ENCODE measurements around the gene RGS6.
"Not testable (repeated sequence)": the region's sequence is repeated elsewhere in the genome, so short reads cannot be mapped to it uniquely, and the experiment has no call there.

The RGS6 gene

GRCh38 chr14:71932229-71932981 is at the start of gene RGS6:
Gene RGS6, plus strand, starts transcription at chr14:71932429.
- intact Hi-C loops (cut with micrococcal nuclease): no loop called here
- Mint-ChIP-seq H3K4me3 (no peak within 1 kb of the TSS), H3K27me3 (peaks cover 57% of the 10 kb centered on the region), H3K27ac (no peak within 1 kb of the TSS), H3K4me1 (ENCODE audit: low read depth) (peaks cover 7% of the 10 kb centered on the region), H3K9me3 (no peaks in the 10 kb centered on the region), H3K36me3 (ENCODE audit: low read depth) (no peaks in the 10 kb centered on the region)

- Mint-ChIP-seq H3K4me1 (ENCODE audit: low read depth) (no peaks in the 10 kb centered on the region), H3K9me3 (peaks cover 11% of the 10 kb centered on the region), H3K4me3 (no peak overlapping the region), H3K27me3 (no peaks in the 10 kb centered on the region), H3K36me3 (ENCODE audit: low read depth) (no peaks in the 10 kb centered on the region), H3K27ac (no peak overlapping the region)
- intact Hi-C loops (cut with micrococcal nuclease): no loop called here
These were observed 49.1 kb upstream of the RGS6 start for GRCh38 chr14:71883094-71883493.

- Mint-ChIP-seq H3K4me1 (ENCODE audit: low read depth) (no peaks in the 10 kb centered on the region), H3K9me3 (peaks cover 11% of the 10 kb centered on the region), H3K27me3 (no peaks in the 10 kb centered on the region), H3K27ac (no peak overlapping the region), H3K36me3 (ENCODE audit: low read depth) (no peaks in the 10 kb centered on the region), H3K4me3 (no peak overlapping the region)
- intact Hi-C loops (cut with micrococcal nuclease): no loop called here
These were observed 46.9 kb upstream of the RGS6 start for GRCh38 chr14:71885301-71885700.

- H3K9me3 Mint-ChIP-seq: peaks cover 11% of the 10 kb centered on the region
These were observed 44.4 kb upstream of the RGS6 start for GRCh38 chr14:71887802-71888201.

GRCh38 chr14:71890541-71890940 is 41.7 kb upstream of the RGS6 start:
- intact Hi-C loops (cut with micrococcal nuclease): no loop called here
- no peak overlapping the region for H3K27ac Mint-ChIP-seq
- no peaks in the 10 kb centered on the region for H3K36me3 Mint-ChIP-seq (ENCODE audit: low read depth)
- H3K4me3 Mint-ChIP-seq: no peak overlapping the region
- no peaks in the 10 kb centered on the region for H3K4me1 Mint-ChIP-seq (ENCODE audit: low read depth)
- H3K27me3 Mint-ChIP-seq: no peaks in the 10 kb centered on the region
- peaks cover 11% of the 10 kb centered on the region for H3K9me3 Mint-ChIP-seq

More at GRCh38 chr14:71887802-71888201, 44.4 kb upstream of the RGS6 start:
- H3K4me1 Mint-ChIP-seq (ENCODE audit: low read depth); H3K27me3 Mint-ChIP-seq; H3K36me3 Mint-ChIP-seq (ENCODE audit: low read depth); intact Hi-C loops (cut with micrococcal nuclease); H3K27ac Mint-ChIP-seq; H3K4me3 Mint-ChIP-seq: not testable (repeated sequence)

GRCh38 chr14:71891185-71891584 is 41.0 kb upstream of the RGS6 start:
- H3K4me1 Mint-ChIP-seq (ENCODE audit: low read depth): no peaks in the 10 kb centered on the region
- intact Hi-C loops (cut with micrococcal nuclease): no loop called here
- H3K4me3 Mint-ChIP-seq: no peak overlapping the region
- no peak overlapping the region for H3K27ac Mint-ChIP-seq
- no peaks in the 10 kb centered on the region for H3K36me3 Mint-ChIP-seq (ENCODE audit: low read depth)
- H3K27me3 Mint-ChIP-seq: no peaks in the 10 kb centered on the region
- H3K9me3 Mint-ChIP-seq: peaks cover 18% of the 10 kb centered on the region

- no peaks in the 10 kb centered on the region for H3K36me3 Mint-ChIP-seq (ENCODE audit: low read depth)
- no peaks in the 10 kb centered on the region for H3K27me3 Mint-ChIP-seq
- no peaks in the 10 kb centered on the region for H3K4me1 Mint-ChIP-seq (ENCODE audit: low read depth)
- H3K4me3 Mint-ChIP-seq: no peak overlapping the region
- H3K9me3 Mint-ChIP-seq: peaks cover 19% of the 10 kb centered on the region
- intact Hi-C loops (cut with micrococcal nuclease): no loop called here
- H3K27ac Mint-ChIP-seq: no peak overlapping the region
These were observed 40.3 kb upstream of the RGS6 start for GRCh38 chr14:71891970-71892369.

GRCh38 chr14:71905031-71905430 is 27.2 kb upstream of the RGS6 start:
- Mint-ChIP-seq H3K27me3 (peaks cover 8% of the 10 kb centered on the region), H3K9me3 (no peaks in the 10 kb centered on the region), H3K27ac (no peak overlapping the region), H3K4me1 (ENCODE audit: low read depth) (no peaks in the 10 kb centered on the region), H3K36me3 (ENCODE audit: low read depth) (no peaks in the 10 kb centered on the region), H3K4me3 (no peak overlapping the region)
- intact Hi-C loops (cut with micrococcal nuclease): no loop called here

- Mint-ChIP-seq H3K27ac (no peak overlapping the region), H3K4me1 (ENCODE audit: low read depth) (no peaks in the 10 kb centered on the region), H3K9me3 (no peaks in the 10 kb centered on the region), H3K27me3 (peaks cover 10% of the 10 kb centered on the region), H3K4me3 (no peak overlapping the region), H3K36me3 (ENCODE audit: low read depth) (no peaks in the 10 kb centered on the region)
- intact Hi-C loops (cut with micrococcal nuclease): no loop called here
These were observed 26.4 kb upstream of the RGS6 start for GRCh38 chr14:71905860-71906259.

- H3K4me1 Mint-ChIP-seq (ENCODE audit: low read depth): no peaks in the 10 kb centered on the region
- H3K9me3 Mint-ChIP-seq: no peaks in the 10 kb centered on the region
- no peaks in the 10 kb centered on the region for H3K36me3 Mint-ChIP-seq (ENCODE audit: low read depth)
- no peak overlapping the region for H3K4me3 Mint-ChIP-seq
- peaks cover 13% of the 10 kb centered on the region for H3K27me3 Mint-ChIP-seq
- H3K27ac Mint-ChIP-seq: no peak overlapping the region
- intact Hi-C loops (cut with micrococcal nuclease): no loop called here
These were observed 24.3 kb upstream of the RGS6 start for GRCh38 chr14:71907793-71908515.

GRCh38 chr14:71911669-71912068 is 20.6 kb upstream of the RGS6 start:
- H3K27me3 Mint-ChIP-seq: peaks cover 9% of the 10 kb centered on the region
- H3K4me1 Mint-ChIP-seq (ENCODE audit: low read depth): no peaks in the 10 kb centered on the region
- no peak overlapping the region for H3K27ac Mint-ChIP-seq
- intact Hi-C loops (cut with micrococcal nuclease): no loop called here
- no peaks in the 10 kb centered on the region for H3K36me3 Mint-ChIP-seq (ENCODE audit: low read depth)
- H3K9me3 Mint-ChIP-seq: no peaks in the 10 kb centered on the region
- H3K4me3 Mint-ChIP-seq: no peak overlapping the region

- no peak overlapping the region for H3K27ac Mint-ChIP-seq
- peaks cover 8% of the 10 kb centered on the region for H3K27me3 Mint-ChIP-seq
These were observed 18.9 kb upstream of the RGS6 start for GRCh38 chr14:71913342-71913741.

GRCh38 chr14:71918955-71919354 is 13.3 kb upstream of the RGS6 start:
- intact Hi-C loops (cut with micrococcal nuclease): no loop called here
- no peak overlapping the region for H3K4me3 Mint-ChIP-seq
- no peaks in the 10 kb centered on the region for H3K4me1 Mint-ChIP-seq (ENCODE audit: low read depth)
- peaks cover 1% of the 10 kb centered on the region for H3K27me3 Mint-ChIP-seq
- H3K27ac Mint-ChIP-seq: no peak overlapping the region
- H3K9me3 Mint-ChIP-seq: no peaks in the 10 kb centered on the region
- H3K36me3 Mint-ChIP-seq (ENCODE audit: low read depth): no peaks in the 10 kb centered on the region

More at GRCh38 chr14:71913342-71913741, 18.9 kb upstream of the RGS6 start:
- Mint-ChIP-seq H3K36me3 (ENCODE audit: low read depth) (no peaks in the 10 kb centered on the region), H3K9me3 (no peaks in the 10 kb centered on the region), H3K4me3 (no peak overlapping the region), H3K4me1 (ENCODE audit: low read depth) (no peaks in the 10 kb centered on the region)
- intact Hi-C loops (cut with micrococcal nuclease): no loop called here

- H3K27me3 Mint-ChIP-seq: peaks cover 5% of the 10 kb centered on the region
- no peaks in the 10 kb centered on the region for H3K36me3 Mint-ChIP-seq (ENCODE audit: low read depth)
- H3K27ac Mint-ChIP-seq: no peak overlapping the region
- intact Hi-C loops (cut with micrococcal nuclease): no loop called here
- no peak overlapping the region for H3K4me3 Mint-ChIP-seq
- no peaks in the 10 kb centered on the region for H3K4me1 Mint-ChIP-seq (ENCODE audit: low read depth)
- H3K9me3 Mint-ChIP-seq: no peaks in the 10 kb centered on the region
These were observed 8.7 kb upstream of the RGS6 start for GRCh38 chr14:71923513-71923912.
